ENCODE measurements around the gene PRKCE.

DNA sequence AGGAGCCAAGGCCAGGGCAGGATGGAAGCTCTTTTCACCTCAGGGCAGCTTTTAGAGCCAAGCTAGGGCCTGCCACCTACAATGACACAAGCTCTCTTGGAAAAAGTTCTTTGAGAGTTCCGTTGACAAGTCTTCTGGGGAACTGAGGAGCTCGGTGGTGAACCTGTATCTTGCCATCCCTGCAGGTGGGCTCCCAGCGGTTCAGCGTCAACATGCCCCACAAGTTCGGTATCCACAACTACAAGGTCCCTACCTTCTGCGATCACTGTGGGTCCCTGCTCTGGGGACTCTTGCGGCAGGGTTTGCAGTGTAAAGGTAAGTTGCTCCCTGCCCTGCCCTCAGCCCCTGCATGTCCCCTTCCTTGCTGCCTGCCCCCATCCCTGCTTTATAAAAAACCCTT lies 332.9 kb downstream of the PRKCE start:
- TF ChIP-seq CTCF (IDR thresholded peaks at IDR 0.05): no peak
- no peak for TF ChIP-seq POLR2A (IDR thresholded peaks at IDR 0.05)
